ENCODE measurements around the gene LEMD3. TPM values are rescaled to one million over a fixed set of nuclear protein-coding genes. Genes with fewer than 3 reads are reported as not detected.

LEMD3 gene
- total and polyA plus RNA-seq, 2 donors from 2014 or later: 7.5 to 31.8 TPM

- TF ChIP-seq, protein P1, sequence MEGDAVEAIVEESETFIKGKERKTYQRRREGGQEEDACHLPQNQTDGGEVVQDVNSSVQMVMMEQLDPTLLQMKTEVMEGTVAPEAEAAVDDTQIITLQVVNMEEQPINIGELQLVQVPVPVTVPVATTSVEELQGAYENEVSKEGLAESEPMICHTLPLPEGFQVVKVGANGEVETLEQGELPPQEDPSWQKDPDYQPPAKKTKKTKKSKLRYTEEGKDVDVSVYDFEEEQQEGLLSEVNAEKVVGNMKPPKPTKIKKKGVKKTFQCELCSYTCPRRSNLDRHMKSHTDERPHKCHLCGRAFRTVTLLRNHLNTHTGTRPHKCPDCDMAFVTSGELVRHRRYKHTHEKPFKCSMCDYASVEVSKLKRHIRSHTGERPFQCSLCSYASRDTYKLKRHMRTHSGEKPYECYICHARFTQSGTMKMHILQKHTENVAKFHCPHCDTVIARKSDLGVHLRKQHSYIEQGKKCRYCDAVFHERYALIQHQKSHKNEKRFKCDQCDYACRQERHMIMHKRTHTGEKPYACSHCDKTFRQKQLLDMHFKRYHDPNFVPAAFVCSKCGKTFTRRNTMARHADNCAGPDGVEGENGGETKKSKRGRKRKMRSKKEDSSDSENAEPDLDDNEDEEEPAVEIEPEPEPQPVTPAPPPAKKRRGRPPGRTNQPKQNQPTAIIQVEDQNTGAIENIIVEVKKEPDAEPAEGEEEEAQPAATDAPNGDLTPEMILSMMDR (IDR thresholded peaks at IDR 0.05; ENCODE audit: borderline replicate concordance, extremely low read depth, insufficient read depth): no peak
- peaks cover 0 to 3% (median 3%) of the 10 kb centered on the region in 3 donors for H3K9me3 ChIP-seq (ENCODE audit: control insufficient read depth in 2 of 3, insufficient read depth in 1 of 3, low read length in 3 of 3)
- no peak for DNase-seq
- no peak overlapping the region for H3K9ac ChIP-seq (ENCODE audit: low read length in 3 of 3)
- H3K4me3 ChIP-seq (ENCODE audit: low read length in 3 of 3): no peak overlapping the region
- intact Hi-C loops (cut with DNase I): no loop called here
- H3K27me3 ChIP-seq (ENCODE audit: control insufficient read depth, insufficient read depth, low read length): no peaks in the 10 kb centered on the region
- no peaks in the 10 kb centered on the region for H3K36me3 ChIP-seq (ENCODE audit: control insufficient read depth in 2 of 3, insufficient read depth in 3 of 3, low read length in 3 of 3)
- FAIRE-seq: no peak
- H3K4me1 ChIP-seq (ENCODE audit: control insufficient read depth in 2 of 3, insufficient read depth in 2 of 3, low read depth in 1 of 3, low read length in 3 of 3): no peaks in the 10 kb centered on the region
- H3K27ac ChIP-seq (ENCODE audit: low read depth in 2 of 2, low read length in 2 of 2): no peak overlapping the region
Observed at GRCh38 chr12:65133879-65134278, 35.5 kb upstream of the LEMD3 start.

DNA sequence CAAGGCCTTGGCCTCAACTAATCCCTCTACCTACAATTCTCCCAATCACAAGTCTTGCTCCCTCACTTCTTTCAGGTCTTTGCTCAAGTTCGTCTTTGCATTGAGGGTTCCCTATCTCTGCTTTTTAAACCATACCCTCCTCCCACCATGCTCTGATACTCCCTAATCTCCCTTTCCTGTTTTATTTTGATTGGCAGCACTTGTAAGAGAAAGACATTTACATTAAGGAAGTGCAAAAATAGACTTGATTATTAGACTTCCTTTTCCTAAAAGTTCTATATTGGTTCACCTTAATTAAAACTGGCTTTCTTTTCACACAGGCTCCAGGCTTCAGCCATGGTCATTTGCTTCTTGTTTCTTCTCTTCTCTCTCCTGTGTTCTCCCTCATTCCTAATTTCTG is 30.0 kb upstream of the LEMD3 start:
- Histone ChIP-seq H3K27me3 (ENCODE audit: control insufficient read depth, insufficient read depth, low read length) (no peaks in the 10 kb centered on the region), H3K9me3 (ENCODE audit: control insufficient read depth in 2 of 3, insufficient read depth in 1 of 3, low read length in 3 of 3) (peaks cover 0 to 3% (median 3%) of the 10 kb centered on the region in 3 donors), H3K36me3 (ENCODE audit: control insufficient read depth in 2 of 3, insufficient read depth in 3 of 3, low read length in 3 of 3) (no peaks in the 10 kb centered on the region), H3K4me3 (ENCODE audit: low read length in 3 of 3) (no peak overlapping the region), H3K4me1 (ENCODE audit: control insufficient read depth in 2 of 3, insufficient read depth in 2 of 3, low read depth in 1 of 3, low read length in 3 of 3) (no peaks in the 10 kb centered on the region), H3K27ac (ENCODE audit: low read depth in 2 of 2, low read length in 2 of 2) (no peak overlapping the region), H3K9ac (ENCODE audit: low read length in 3 of 3) (no peak overlapping the region)
- TF ChIP-seq, protein P1 (IDR thresholded peaks at IDR 0.05; ENCODE audit: borderline replicate concordance, extremely low read depth, insufficient read depth): no peak
- FAIRE-seq: no peak
- intact Hi-C loops (cut with DNase I): no loop called here
- no peak for DNase-seq

- no peak for FAIRE-seq
Observed at GRCh38 chr12:65140738-65141137, 28.6 kb upstream of the LEMD3 start.

More at GRCh38 chr12:65140738-65141137, 28.6 kb upstream of the LEMD3 start:
- Histone ChIP-seq H3K4me1 (ENCODE audit: control insufficient read depth in 2 of 3, insufficient read depth in 2 of 3, low read depth in 1 of 3, low read length in 3 of 3) (no peaks in the 10 kb centered on the region), H3K27me3 (ENCODE audit: control insufficient read depth, insufficient read depth, low read length) (no peaks in the 10 kb centered on the region), H3K9me3 (ENCODE audit: control insufficient read depth in 2 of 3, insufficient read depth in 1 of 3, low read length in 3 of 3) (peaks cover 0 to 3% (median 3%) of the 10 kb centered on the region in 3 donors), H3K9ac (ENCODE audit: low read length in 3 of 3) (no peak overlapping the region), H3K36me3 (ENCODE audit: control insufficient read depth in 2 of 3, insufficient read depth in 3 of 3, low read length in 3 of 3) (no peaks in the 10 kb centered on the region), H3K4me3 (ENCODE audit: low read length in 3 of 3) (no peak overlapping the region), H3K27ac (ENCODE audit: low read depth in 2 of 2, low read length in 2 of 2) (no peak overlapping the region)
- no peak for DNase-seq
- intact Hi-C loops (cut with DNase I): no loop called here
- TF ChIP-seq, protein P1 (IDR thresholded peaks at IDR 0.05; ENCODE audit: borderline replicate concordance, extremely low read depth, insufficient read depth): no peak

All from kidney (tissue), 14 donors.